Vagina (tissue), 2 donors: Measurements from ENCODE around the gene HCFC1R1.

Experiments
- POLR2A ChIP-seq, 2 donors: fragments of 450-650 bp; IDR thresholded peaks; one replicate each; pipeline ENCODE4 v1.6.1; 2017; ENCODE audit warnings: antibody characterized with exemption in 2 of 2, mild to moderate bottlenecking in 2 of 2, moderate library complexity in 2 of 2
- POLR2AphosphoS5 ChIP-seq, 2 donors: sonication (generic); formaldehyde crosslinking; IDR thresholded peaks; one replicate each; pipeline ENCODE4 v1.9.0; 2017; ENCODE audit warnings: antibody characterized with exemption in 2 of 2, mild to moderate bottlenecking in 2 of 2, low read depth in 1 of 2; ENCODE audit not compliant: insufficient read depth in 1 of 2
- TF ChIP-seq, protein P1 (sequence below), 3 experiments: fragments of 450-650 bp in 2 of 3; fragments of 200-600 bp in 1 of 3; sonication (generic) in 1 of 3; IDR thresholded peaks; one replicate each; pipeline ENCODE4 v1.5.1; 2017 to 2019; ENCODE audit warnings: antibody characterized with exemption in 3 of 3, mild to moderate bottlenecking in 2 of 3, moderate library complexity in 2 of 3

DNA sequence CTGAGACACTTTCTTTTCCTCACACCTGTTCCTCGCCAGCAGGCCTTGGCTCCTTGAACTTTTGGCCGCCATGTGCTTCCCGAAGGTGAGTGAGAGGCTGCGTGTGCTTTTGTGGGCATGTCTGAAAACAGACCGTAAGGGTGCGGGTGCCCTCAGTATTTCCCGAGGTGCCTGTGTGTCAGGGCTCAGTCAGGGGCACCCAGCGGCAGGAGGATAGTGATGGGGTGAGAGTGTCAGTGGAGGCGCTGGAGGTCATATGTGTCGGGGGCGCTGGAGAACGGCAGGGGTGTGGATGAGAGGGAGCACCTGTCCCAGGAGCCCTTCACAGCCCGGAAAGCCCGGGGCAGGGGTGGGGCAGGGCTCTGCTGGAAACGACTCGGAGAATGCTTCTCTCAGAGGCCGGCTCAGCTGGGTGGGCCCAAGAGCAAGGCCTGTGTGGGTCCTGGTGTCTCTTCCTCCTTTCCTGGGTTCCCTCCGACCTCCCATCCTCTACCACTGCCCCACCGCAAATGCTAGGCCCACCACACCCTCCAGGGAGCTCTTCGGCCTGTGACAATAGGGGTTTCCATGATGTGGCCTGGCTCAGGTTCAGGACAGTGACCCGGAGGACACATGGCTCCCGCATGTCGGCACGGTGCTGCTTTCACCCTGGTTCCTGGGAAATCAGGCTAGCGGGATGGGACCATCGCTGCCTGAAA lies 42.1 kb upstream of the HCFC1R1 start:
- TF ChIP-seq POLR2AphosphoS5 (IDR thresholded peaks at IDR 0.05; ENCODE audit: insufficient read depth in 1 of 2, low read depth in 1 of 2) (no peak), POLR2A (IDR thresholded peaks at IDR 0.05) (no peak)
- TF ChIP-seq, protein P1, sequence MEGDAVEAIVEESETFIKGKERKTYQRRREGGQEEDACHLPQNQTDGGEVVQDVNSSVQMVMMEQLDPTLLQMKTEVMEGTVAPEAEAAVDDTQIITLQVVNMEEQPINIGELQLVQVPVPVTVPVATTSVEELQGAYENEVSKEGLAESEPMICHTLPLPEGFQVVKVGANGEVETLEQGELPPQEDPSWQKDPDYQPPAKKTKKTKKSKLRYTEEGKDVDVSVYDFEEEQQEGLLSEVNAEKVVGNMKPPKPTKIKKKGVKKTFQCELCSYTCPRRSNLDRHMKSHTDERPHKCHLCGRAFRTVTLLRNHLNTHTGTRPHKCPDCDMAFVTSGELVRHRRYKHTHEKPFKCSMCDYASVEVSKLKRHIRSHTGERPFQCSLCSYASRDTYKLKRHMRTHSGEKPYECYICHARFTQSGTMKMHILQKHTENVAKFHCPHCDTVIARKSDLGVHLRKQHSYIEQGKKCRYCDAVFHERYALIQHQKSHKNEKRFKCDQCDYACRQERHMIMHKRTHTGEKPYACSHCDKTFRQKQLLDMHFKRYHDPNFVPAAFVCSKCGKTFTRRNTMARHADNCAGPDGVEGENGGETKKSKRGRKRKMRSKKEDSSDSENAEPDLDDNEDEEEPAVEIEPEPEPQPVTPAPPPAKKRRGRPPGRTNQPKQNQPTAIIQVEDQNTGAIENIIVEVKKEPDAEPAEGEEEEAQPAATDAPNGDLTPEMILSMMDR (IDR thresholded peaks at IDR 0.05), result no peak
